Measurements from ENCODE around the gene SAP130. TPM values are rescaled to one million over a fixed set of nuclear protein-coding genes. Genes with fewer than 3 reads are reported as not detected.

SAP130 gene
- total and polyA plus RNA-seq, 2 of the 8 experiments (the other 6 are each of a cell fraction or from before 2014, with no cell fraction given) = 51.4 to 54.3 TPM

DNA sequence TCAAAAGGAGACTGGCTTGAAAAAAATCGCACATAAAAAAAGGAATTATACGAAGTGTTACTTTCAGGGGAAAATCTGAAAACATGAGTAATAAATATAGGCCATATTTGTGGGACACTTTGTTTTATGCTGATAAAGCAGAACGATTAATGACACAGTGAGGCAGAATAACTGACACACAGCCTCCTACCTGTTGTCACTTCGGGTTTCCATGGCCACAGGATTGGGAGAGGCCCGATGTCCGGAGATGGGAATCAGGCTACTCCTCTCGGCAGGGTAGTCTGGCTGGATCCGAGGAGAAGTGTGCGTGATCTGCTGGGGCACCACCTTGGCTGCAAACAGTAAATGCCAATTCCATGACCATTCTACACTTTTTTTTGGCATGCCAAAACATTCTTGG lies 31.7 kb downstream of the SAP130 start:
- H3K27ac ChIP-seq (ENCODE audit: low read depth, low read length) = no peak overlapping the region
- no peak for FAIRE-seq

More for the DNA sequence above, 31.7 kb downstream of the SAP130 start:
- H3K14ac ChIP-seq (ENCODE audit: insufficient read length) = no peak overlapping the region
- H3K79me2 ChIP-seq (ENCODE audit: control insufficient read depth in 1 of 2, insufficient read depth in 2 of 2, low read length in 2 of 2) = no peaks in the 10 kb centered on the region
- H2AK5ac ChIP-seq (ENCODE audit: low read depth, low read length) = no peak overlapping the region
- TF ChIP-seq CBX5 (IDR thresholded peaks at IDR 0.05; ENCODE audit: low read depth, low read length) (no peak), SIN3A (conservative IDR thresholded peaks at IDR 0.05 in 1 of 2, IDR thresholded peaks at IDR 0.05 in 1 of 2; ENCODE audit: low read depth in 1 of 2, low read length in 2 of 2) (no peak), CHD1 (IDR thresholded peaks at IDR 0.05; ENCODE audit: low read depth, low read length) (no peak), SP2 (IDR thresholded peaks at IDR 0.05; ENCODE audit: low read length) (no peak), FOSL1 (IDR thresholded peaks at IDR 0.05; ENCODE audit: insufficient read depth, low read depth, low read length) (no peak), CEBPB (IDR thresholded peaks at IDR 0.05; ENCODE audit: low read depth, low read length) (no peak), KDM1A (IDR thresholded peaks at IDR 0.05; ENCODE audit: borderline replicate concordance, low read length) (no peak), TEAD4 (IDR thresholded peaks at IDR 0.05; ENCODE audit: low read depth, low read length) (no peak), RXRA (IDR thresholded peaks at IDR 0.05; ENCODE audit: insufficient read depth, low read depth, low read length) (no peak), SP1 (IDR thresholded peaks at IDR 0.05; ENCODE audit: low read depth, low read length) (no peak)
- TF ChIP-seq, protein P1, sequence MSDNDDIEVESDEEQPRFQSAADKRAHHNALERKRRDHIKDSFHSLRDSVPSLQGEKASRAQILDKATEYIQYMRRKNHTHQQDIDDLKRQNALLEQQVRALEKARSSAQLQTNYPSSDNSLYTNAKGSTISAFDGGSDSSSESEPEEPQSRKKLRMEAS (IDR thresholded peaks at IDR 0.05) = no peak
- no peak overlapping the region for H3K18ac ChIP-seq (ENCODE audit: extremely low read depth, low read length)
- H3K4me1 ChIP-seq (replicated peaks in 1 of 4; ENCODE audit: control insufficient read depth in 3 of 4, insufficient read depth in 4 of 4, low read length in 3 of 4) = no peaks in the 10 kb centered on the region
- WGBS, 2 experiments (ENCODE audit: extremely low coverage in 1 of 2, insufficient coverage in 1 of 2, insufficient read length in 1 of 2, insufficient replicate concordance in 2 of 2, low coverage in 1 of 2, low lambda C conversion rate in 2 of 2, missing lambda C conversion rate in 1 of 2) = 96% methylated on average over 9 of the region's 9 CpGs; no CpG with 5 or more reads in 1 of the 2 experiments
- no peak overlapping the region for H2BK12ac ChIP-seq (ENCODE audit: low read depth, low read length)
- CTCF ChIA-PET (ENCODE audit: partially characterized antibody) = no interaction called here
- H3K4ac ChIP-seq (replicated peaks; ENCODE audit: insufficient read length, low read depth, low read length) = no peak overlapping the region
- no peaks in the 10 kb centered on the region for H3K9me3 ChIP-seq (ENCODE audit: insufficient read depth in 2 of 2, low read depth in 1 of 2, low read length in 1 of 2)
- H2BK20ac ChIP-seq (ENCODE audit: low read length) = no peak overlapping the region
- POLR2A ChIA-PET (ENCODE audit: partially characterized antibody) = interaction anchor here (0.7 kb wide), 1 partner anchor 189 kb away, joined by 3 read pairs; no protein-coding TSS in a partner anchor
- H3K4me3 ChIP-seq (ENCODE audit: extremely low read depth in 1 of 4, insufficient read depth in 2 of 4, low read depth in 3 of 4, low read length in 4 of 4) = no peak overlapping the region
- no peak overlapping the region for H3K23ac ChIP-seq (ENCODE audit: insufficient read length)
- H2BK15ac ChIP-seq (ENCODE audit: low read length) = no peak overlapping the region
- H3K9ac ChIP-seq (replicated peaks in 1 of 4; ENCODE audit: extremely low read depth in 1 of 4, low read depth in 3 of 4, low read length in 3 of 4) = no peak overlapping the region
- H2AFZ ChIP-seq (ENCODE audit: low read length) = no peak overlapping the region
- H3K36me3 ChIP-seq (ENCODE audit: control insufficient read depth in 2 of 4, insufficient read depth in 4 of 4, low read length in 3 of 4) = peaks cover 33 to 76% (median 45%) of the 10 kb centered on the region in 4 experiments
- H4K91ac ChIP-seq (replicated peaks; ENCODE audit: insufficient read length, low read length) = no peak overlapping the region
- no peaks in the 10 kb centered on the region for H3K79me1 ChIP-seq (ENCODE audit: low read depth, low read length)
- no peak overlapping the region for H2BK120ac ChIP-seq (replicated peaks; ENCODE audit: low read depth, low read length)
- no peak overlapping the region for H4K8ac ChIP-seq (ENCODE audit: extremely low read depth, insufficient read depth, low read length)
- no peak overlapping the region for H3K4me2 ChIP-seq (ENCODE audit: insufficient read depth in 1 of 2, low read depth in 2 of 2, low read length in 2 of 2)
- no peak overlapping the region for H2BK5ac ChIP-seq (ENCODE audit: low read depth, low read length)
- DNase-seq (ENCODE audit: low read depth in 1 of 2, low spot score in 2 of 2) = no peak
- no peaks in the 10 kb centered on the region for H3K23me2 ChIP-seq (ENCODE audit: low read depth, low read length)
- H4K20me1 ChIP-seq (replicated peaks in 1 of 2; ENCODE audit: control insufficient read depth in 1 of 2, insufficient read depth in 2 of 2, low read length in 2 of 2) = peaks cover 0 to 2% of the 10 kb centered on the region in 2 experiments
- no peaks in the 10 kb centered on the region for H3K27me3 ChIP-seq (replicated peaks in 1 of 4; ENCODE audit: control insufficient read depth in 3 of 4, extremely low read depth in 1 of 4, insufficient read depth in 3 of 4, low read length in 3 of 4)
- no peak overlapping the region for H3K56ac ChIP-seq (replicated peaks; ENCODE audit: insufficient read length, low read depth, low read length)
- no peak overlapping the region for H4K5ac ChIP-seq (ENCODE audit: insufficient read length, low read depth, low read length)

All from H1 (cell line).